Suprapubic skin (tissue), 3 donors: ENCODE measurements around the gene FRMD4A.

Source experiments
- POLR2A ChIP-seq, 2 donors: fragments of 450-650 bp; IDR thresholded peaks; one replicate each; pipeline ENCODE4 v1.6.1; 2017; ENCODE audit warnings: antibody characterized with exemption in 2 of 2, mild to moderate bottlenecking in 2 of 2, moderate library complexity in 2 of 2
- TF ChIP-seq, protein P1 (sequence below), 2 donors: fragments of 200-600 bp in 1 of 2; fragments of 450-650 bp in 1 of 2; sonication (generic) in 1 of 2; IDR thresholded peaks; one replicate each; pipeline ENCODE4 v1.5.1; 2016 to 2019; ENCODE audit warnings: antibody characterized with exemption in 2 of 2, mild to moderate bottlenecking in 1 of 2, moderate library complexity in 1 of 2

GRCh38 chr10:13632884-13633440 is 697.8 kb downstream of the FRMD4A start:
- TF ChIP-seq, protein P1, sequence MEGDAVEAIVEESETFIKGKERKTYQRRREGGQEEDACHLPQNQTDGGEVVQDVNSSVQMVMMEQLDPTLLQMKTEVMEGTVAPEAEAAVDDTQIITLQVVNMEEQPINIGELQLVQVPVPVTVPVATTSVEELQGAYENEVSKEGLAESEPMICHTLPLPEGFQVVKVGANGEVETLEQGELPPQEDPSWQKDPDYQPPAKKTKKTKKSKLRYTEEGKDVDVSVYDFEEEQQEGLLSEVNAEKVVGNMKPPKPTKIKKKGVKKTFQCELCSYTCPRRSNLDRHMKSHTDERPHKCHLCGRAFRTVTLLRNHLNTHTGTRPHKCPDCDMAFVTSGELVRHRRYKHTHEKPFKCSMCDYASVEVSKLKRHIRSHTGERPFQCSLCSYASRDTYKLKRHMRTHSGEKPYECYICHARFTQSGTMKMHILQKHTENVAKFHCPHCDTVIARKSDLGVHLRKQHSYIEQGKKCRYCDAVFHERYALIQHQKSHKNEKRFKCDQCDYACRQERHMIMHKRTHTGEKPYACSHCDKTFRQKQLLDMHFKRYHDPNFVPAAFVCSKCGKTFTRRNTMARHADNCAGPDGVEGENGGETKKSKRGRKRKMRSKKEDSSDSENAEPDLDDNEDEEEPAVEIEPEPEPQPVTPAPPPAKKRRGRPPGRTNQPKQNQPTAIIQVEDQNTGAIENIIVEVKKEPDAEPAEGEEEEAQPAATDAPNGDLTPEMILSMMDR (IDR thresholded peaks at IDR 0.05) = no peak
- no peak for TF ChIP-seq POLR2A (IDR thresholded peaks at IDR 0.05)
